Ishikawa (cell line): ENCODE data around the gene ADAMTS16.

ENCODE experiments used
- CREB1 ChIP-seq: IDR thresholded peaks from 2 replicates; pipeline ENCODE4 v1.6.1; 2012; ENCODE audit warnings: low read depth
- EP300 ChIP-seq: IDR thresholded peaks from 2 replicates; pipeline ENCODE4 v1.6.1; 2012; ENCODE audit warnings: borderline replicate concordance
- NFIC ChIP-seq: IDR thresholded peaks from 2 replicates; pipeline ENCODE4 v1.6.1; 2012
- TAF1 ChIP-seq: IDR thresholded peaks from 2 replicates; pipeline ENCODE4 v1.6.1; 2012; ENCODE audit warnings: low read depth, mild to moderate bottlenecking
- YY1 ChIP-seq: IDR thresholded peaks from 2 replicates; pipeline ENCODE4 v1.6.1; 2012; ENCODE audit warnings: low read depth
- ZBTB7A ChIP-seq: IDR thresholded peaks from 2 replicates; pipeline ENCODE4 v1.6.1; 2012; ENCODE audit warnings: low read depth
- TF ChIP-seq, protein P1 (sequence below): IDR thresholded peaks from 2 replicates; pipeline ENCODE4 v1.6.1; 2012
- TF ChIP-seq, protein P2 (sequence below): IDR thresholded peaks from 2 replicates; pipeline ENCODE4 v1.6.1; 2012
- TF ChIP-seq, protein P3 (sequence below): IDR thresholded peaks from 2 replicates; pipeline ENCODE4 v1.6.1; 2012; ENCODE audit warnings: low read depth, mild to moderate bottlenecking

DNA sequence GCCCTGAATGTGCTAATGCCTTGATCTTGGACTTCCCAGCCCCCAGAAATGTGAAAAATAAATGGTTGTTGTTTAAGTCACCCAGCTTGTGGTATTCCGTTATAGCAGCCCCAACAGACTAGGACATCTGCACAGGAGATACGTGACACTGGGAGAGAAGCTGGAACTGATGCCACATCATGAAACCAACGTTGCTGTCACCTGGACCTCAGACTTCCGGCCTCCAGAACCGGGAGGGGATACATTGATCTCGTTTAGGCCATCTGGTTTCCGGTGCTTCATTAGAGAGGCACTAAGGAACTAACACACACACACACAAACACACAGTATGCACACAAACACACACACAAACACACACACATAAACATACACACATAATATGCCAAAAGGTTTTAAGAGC lies 207.3 kb downstream of the ADAMTS16 start:
- TF ChIP-seq, protein P1, sequence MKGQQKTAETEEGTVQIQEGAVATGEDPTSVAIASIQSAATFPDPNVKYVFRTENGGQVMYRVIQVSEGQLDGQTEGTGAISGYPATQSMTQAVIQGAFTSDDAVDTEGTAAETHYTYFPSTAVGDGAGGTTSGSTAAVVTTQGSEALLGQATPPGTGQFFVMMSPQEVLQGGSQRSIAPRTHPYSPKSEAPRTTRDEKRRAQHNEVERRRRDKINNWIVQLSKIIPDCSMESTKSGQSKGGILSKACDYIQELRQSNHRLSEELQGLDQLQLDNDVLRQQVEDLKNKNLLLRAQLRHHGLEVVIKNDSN, result no peak
- TF ChIP-seq YY1 (no peak), EP300 (no peak), CREB1 (no peak), ZBTB7A (no peak), NFIC (no peak), TAF1 (no peak)
- TF ChIP-seq, protein P2, sequence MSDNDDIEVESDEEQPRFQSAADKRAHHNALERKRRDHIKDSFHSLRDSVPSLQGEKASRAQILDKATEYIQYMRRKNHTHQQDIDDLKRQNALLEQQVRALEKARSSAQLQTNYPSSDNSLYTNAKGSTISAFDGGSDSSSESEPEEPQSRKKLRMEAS, result no peak
- TF ChIP-seq, protein P3, sequence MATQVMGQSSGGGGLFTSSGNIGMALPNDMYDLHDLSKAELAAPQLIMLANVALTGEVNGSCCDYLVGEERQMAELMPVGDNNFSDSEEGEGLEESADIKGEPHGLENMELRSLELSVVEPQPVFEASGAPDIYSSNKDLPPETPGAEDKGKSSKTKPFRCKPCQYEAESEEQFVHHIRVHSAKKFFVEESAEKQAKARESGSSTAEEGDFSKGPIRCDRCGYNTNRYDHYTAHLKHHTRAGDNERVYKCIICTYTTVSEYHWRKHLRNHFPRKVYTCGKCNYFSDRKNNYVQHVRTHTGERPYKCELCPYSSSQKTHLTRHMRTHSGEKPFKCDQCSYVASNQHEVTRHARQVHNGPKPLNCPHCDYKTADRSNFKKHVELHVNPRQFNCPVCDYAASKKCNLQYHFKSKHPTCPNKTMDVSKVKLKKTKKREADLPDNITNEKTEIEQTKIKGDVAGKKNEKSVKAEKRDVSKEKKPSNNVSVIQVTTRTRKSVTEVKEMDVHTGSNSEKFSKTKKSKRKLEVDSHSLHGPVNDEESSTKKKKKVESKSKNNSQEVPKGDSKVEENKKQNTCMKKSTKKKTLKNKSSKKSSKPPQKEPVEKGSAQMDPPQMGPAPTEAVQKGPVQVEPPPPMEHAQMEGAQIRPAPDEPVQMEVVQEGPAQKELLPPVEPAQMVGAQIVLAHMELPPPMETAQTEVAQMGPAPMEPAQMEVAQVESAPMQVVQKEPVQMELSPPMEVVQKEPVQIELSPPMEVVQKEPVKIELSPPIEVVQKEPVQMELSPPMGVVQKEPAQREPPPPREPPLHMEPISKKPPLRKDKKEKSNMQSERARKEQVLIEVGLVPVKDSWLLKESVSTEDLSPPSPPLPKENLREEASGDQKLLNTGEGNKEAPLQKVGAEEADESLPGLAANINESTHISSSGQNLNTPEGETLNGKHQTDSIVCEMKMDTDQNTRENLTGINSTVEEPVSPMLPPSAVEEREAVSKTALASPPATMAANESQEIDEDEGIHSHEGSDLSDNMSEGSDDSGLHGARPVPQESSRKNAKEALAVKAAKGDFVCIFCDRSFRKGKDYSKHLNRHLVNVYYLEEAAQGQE, result no peak
